ENCODE results near the gene DECR2.

DECR2 gene

GRCh38 chr16:450785-451512 is 49.3 kb downstream of the DECR2 start:
- no peak for DNase-seq

- DNase-seq = no peak
These were observed 52.8 kb downstream of the DECR2 start for GRCh38 chr16:454397-454940.

- no peak for DNase-seq
These were observed 53.8 kb downstream of the DECR2 start for GRCh38 chr16:455453-455852.

- peak; percentile 66 for DNase-seq
These were observed 55.3 kb downstream of the DECR2 start for GRCh38 chr16:456891-457483.

GRCh38 chr16:457732-458400 is 56.2 kb downstream of the DECR2 start:
- DNase-seq = peak; percentile 87

GRCh38 chr16:459761-460160 is 58.1 kb downstream of the DECR2 start:
- DNase-seq = no peak

GRCh38 chr16:460787-461186 is 59.1 kb downstream of the DECR2 start:
- no peak for DNase-seq
